ENCODE data around the gene SUDS3. TPM values are rescaled to one million over a fixed set of nuclear protein-coding genes. Genes with fewer than 3 reads are reported as not detected.

SUDS3 gene
- polyA plus RNA-seq, 1 donor from 2014 or later = 67.9 TPM

- no peaks in the 10 kb centered on the region for H4K20me1 ChIP-seq (ENCODE audit: insufficient read depth)
- H3K4me2 ChIP-seq (ENCODE audit: low read length) = no peak overlapping the region
- H3K9ac ChIP-seq (ENCODE audit: low read length) = no peak overlapping the region
- H3K9me2 ChIP-seq (ENCODE audit: insufficient read depth, low read length) = no peaks in the 10 kb centered on the region
- H2AFZ ChIP-seq (ENCODE audit: low read depth, low read length) = no peak overlapping the region
- H3K9me3 ChIP-seq (ENCODE audit: low read length) = no peaks in the 10 kb centered on the region
- H3F3A ChIP-seq (ENCODE audit: insufficient read depth, low read length, poor library complexity, severe bottlenecking) = no peaks in the 10 kb centered on the region
- H3K36me3 ChIP-seq (ENCODE audit: insufficient read depth, low read length) = no peaks in the 10 kb centered on the region
- no peak overlapping the region for H3K4me3 ChIP-seq (ENCODE audit: low read length)
- no peak for TF ChIP-seq RAD21 (conservative IDR thresholded peaks at IDR 0.05)
- no peak for TF ChIP-seq REST (IDR thresholded peaks at IDR 0.05; ENCODE audit: borderline replicate concordance)
- TF ChIP-seq EZH2 (IDR thresholded peaks at IDR 0.05; ENCODE audit: borderline replicate concordance, insufficient read depth, low read length, poor library complexity, severe bottlenecking) = no peak
- no peak for TF ChIP-seq POLR2AphosphoS5 (IDR thresholded peaks at IDR 0.05)
- TF ChIP-seq CTCF (IDR thresholded peaks at IDR 0.05; ENCODE audit: poor library complexity, severe bottlenecking) = no peak
- no peak for TF ChIP-seq MXI1 (conservative IDR thresholded peaks at IDR 0.05; ENCODE audit: poor library complexity, severe bottlenecking)
- TF ChIP-seq SMC3 (conservative IDR thresholded peaks at IDR 0.05; ENCODE audit: poor library complexity) = no peak
- no peak for TF ChIP-seq TAF1 (IDR thresholded peaks at IDR 0.05; ENCODE audit: low read depth)
- TF ChIP-seq EP300 (conservative IDR thresholded peaks at IDR 0.05; ENCODE audit: poor library complexity, severe bottlenecking) = no peak
- no peak overlapping the region for H3K27ac ChIP-seq (ENCODE audit: low read length)
- no peaks in the 10 kb centered on the region for H3K27me3 ChIP-seq (ENCODE audit: insufficient read depth, low read depth, low read length)
- H3K79me2 ChIP-seq (replicated peaks; ENCODE audit: insufficient read depth, low read length) = no peaks in the 10 kb centered on the region
Observed at GRCh38 chr12:118358612-118359540, 17.5 kb upstream of the SUDS3 start.

GRCh38 chr12:118359541-118359915 is 16.8 kb upstream of the SUDS3 start:
- no peak overlapping the region for H2AFZ ChIP-seq (ENCODE audit: low read depth, low read length)
- no peaks in the 10 kb centered on the region for H3K79me2 ChIP-seq (replicated peaks; ENCODE audit: insufficient read depth, low read length)
- no peaks in the 10 kb centered on the region for H3K27me3 ChIP-seq (ENCODE audit: insufficient read depth, low read depth, low read length)
- H3K27ac ChIP-seq (ENCODE audit: low read length) = no peak overlapping the region
- H4K20me1 ChIP-seq (ENCODE audit: insufficient read depth) = no peaks in the 10 kb centered on the region
- TF ChIP-seq EZH2 (IDR thresholded peaks at IDR 0.05; ENCODE audit: borderline replicate concordance, insufficient read depth, low read length, poor library complexity, severe bottlenecking) = no peak
- no peak for TF ChIP-seq RAD21 (conservative IDR thresholded peaks at IDR 0.05)
- no peak for TF ChIP-seq MXI1 (conservative IDR thresholded peaks at IDR 0.05; ENCODE audit: poor library complexity, severe bottlenecking)
- no peak for TF ChIP-seq POLR2AphosphoS5 (IDR thresholded peaks at IDR 0.05)
- no peak for TF ChIP-seq EP300 (conservative IDR thresholded peaks at IDR 0.05; ENCODE audit: poor library complexity, severe bottlenecking)
- TF ChIP-seq REST (IDR thresholded peaks at IDR 0.05; ENCODE audit: borderline replicate concordance) = no peak
- TF ChIP-seq SMC3 (conservative IDR thresholded peaks at IDR 0.05; ENCODE audit: poor library complexity) = no peak
- no peak for TF ChIP-seq CTCF (IDR thresholded peaks at IDR 0.05; ENCODE audit: poor library complexity, severe bottlenecking)
- no peak for TF ChIP-seq TAF1 (IDR thresholded peaks at IDR 0.05; ENCODE audit: low read depth)
- H3K36me3 ChIP-seq (ENCODE audit: insufficient read depth, low read length) = no peaks in the 10 kb centered on the region
- no peak overlapping the region for H3K4me2 ChIP-seq (ENCODE audit: low read length)
- no peaks in the 10 kb centered on the region for H3K9me2 ChIP-seq (ENCODE audit: insufficient read depth, low read length)
- no peak overlapping the region for H3K4me3 ChIP-seq (ENCODE audit: low read length)
- H3F3A ChIP-seq (ENCODE audit: insufficient read depth, low read length, poor library complexity, severe bottlenecking) = no peaks in the 10 kb centered on the region
- H3K9me3 ChIP-seq (ENCODE audit: low read length) = no peaks in the 10 kb centered on the region
- no peak overlapping the region for H3K9ac ChIP-seq (ENCODE audit: low read length)

All from neural cell (in vitro differentiated cells).